Adrenal gland (tissue), 12 donors: ENCODE data around the gene CYB5A. TPM values are rescaled to one million over a fixed set of nuclear protein-coding genes. Genes with fewer than 3 reads are reported as not detected.

Experiments
- DNase-seq, 7 donors: peaks; one replicate each; pipeline ENCODE4 v3.0.0-alpha.2; 2019 to 2020
- H3K27ac ChIP-seq, 5 donors: fragments of 200-600 bp; sonication (generic) in 4 of 5; 1 replicate in 3 of 5; 2 replicates in 2 of 5; pipeline versions ENCODE4 v1.5.1 to v1.8.0; 2016 to 2020; ENCODE audit warnings: mild to moderate bottlenecking in 1 of 5
- H3K27me3 ChIP-seq: fragments of 200-600 bp; 2 replicates; pipeline ENCODE4 v1.8.0; 2021
- H3K36me3 ChIP-seq, 2 donors: fragments of 200-600 bp; replicated peaks in 1 of 2; 1 replicate in 1 of 2; 2 replicates in 1 of 2; pipeline versions ENCODE4 v1.5.1 to v1.8.0; 2018 to 2022
- H3K4me1 ChIP-seq, 2 donors: fragments of 200-600 bp; replicated peaks in 1 of 2; 1 replicate in 1 of 2; 2 replicates in 1 of 2; pipeline versions ENCODE4 v1.5.1 to v1.8.0; 2018 to 2021
- H3K4me3 ChIP-seq, 4 donors: fragments of 200-600 bp; sonication (generic) in 3 of 4; one replicate each; pipeline ENCODE4 v1.5.1; 2016 to 2018
- H3K9me3 ChIP-seq, 3 donors: fragments of 200-600 bp; sonication (generic) in 1 of 3; replicated peaks in 1 of 3; 1 replicate in 2 of 3; 2 replicates in 1 of 3; pipeline versions ENCODE4 v1.5.1 to v1.8.0; 2016 to 2021
- CTCF ChIP-seq, 6 experiments: fragments of 450-650 bp in 4 of 6; fragments of 200-600 bp in 2 of 6; sonication (generic) in 1 of 6; IDR thresholded peaks; 1 replicate in 5 of 6; 2 replicates in 1 of 6; pipeline versions ENCODE4 v1.5.1 to v1.8.0; 2016 to 2021; ENCODE audit warnings: antibody characterized with exemption in 6 of 6, mild to moderate bottlenecking in 2 of 6, moderate library complexity in 1 of 6
- POLR2A ChIP-seq, 2 donors: fragments of 450-650 bp; IDR thresholded peaks; one replicate each; pipeline ENCODE4 v1.6.1; 2017; ENCODE audit warnings: antibody characterized with exemption in 2 of 2, mild to moderate bottlenecking in 2 of 2, moderate library complexity in 1 of 2
- WGBS, 4 donors: extraction: QIAGEN DNeasy Blood & Tissue Kit in 2 of 4; methylation state at CpG; one replicate each; pipeline versions ENCODE4 v1.1.5 to v1.1.7; 2013 to 2017; 5-methylcytosine and 5-hydroxymethylcytosine counted together
- intact Hi-C, 2 donors: fragments of 100-400 bp; cut with DNase I; formaldehyde crosslinking; loops; one replicate each; pipeline versions ENCODE4 v1.14.1 to v1.15.0; 2022 to 2023
- polyA plus RNA-seq, 3 donors: library from polyadenylated mRNA; stranded (reverse); fragments of 200-250 nt in 2 of 3; fragments of 350-450 nt in 1 of 3; fragmentation: Illumina TruSeq in 1 of 3; extraction: RNeasy Lipid Tissue Mini Kit (QIAGEN cat#74804) in 1 of 3; gene quantifications; one replicate each; pipeline ENCODE4 v1.2.3, GENCODE V29; 2013 to 2014
- total RNA-seq, 9 donors: library from RNA; depleted of rRNA in 4 of 9; stranded (reverse); fragments of >200 nt in 4 of 9; fragments of 120-200 nt in 1 of 9; fragmentation: NEBNext Ultra II Directional in 1 of 9; extraction: Animal tissue kit (Norgen Biotek cat#: 25700) in 1 of 9; gene quantifications; one replicate each; pipeline versions ENCODE4 v1.1.0 to v1.2.4, GENCODE V29; 2013 to 2023
- donor health status: healthy with polysubstance abuse.
- donor health status: Bipolar disorder and iron deficiency.
- donor health status: DM: yes; HTN: yes; CAD: no.
- donor health status: DM: no; HTN: no; CAD: no.
- donor health status: DM: no; HTN: no; CAD: no.
- donor health status: DM: yes; HTN: yes; CAD: no.

Gene CYB5A
- total and polyA plus RNA-seq, 12 donors, result 62.0 to 286 (median 130) TPM

DNA sequence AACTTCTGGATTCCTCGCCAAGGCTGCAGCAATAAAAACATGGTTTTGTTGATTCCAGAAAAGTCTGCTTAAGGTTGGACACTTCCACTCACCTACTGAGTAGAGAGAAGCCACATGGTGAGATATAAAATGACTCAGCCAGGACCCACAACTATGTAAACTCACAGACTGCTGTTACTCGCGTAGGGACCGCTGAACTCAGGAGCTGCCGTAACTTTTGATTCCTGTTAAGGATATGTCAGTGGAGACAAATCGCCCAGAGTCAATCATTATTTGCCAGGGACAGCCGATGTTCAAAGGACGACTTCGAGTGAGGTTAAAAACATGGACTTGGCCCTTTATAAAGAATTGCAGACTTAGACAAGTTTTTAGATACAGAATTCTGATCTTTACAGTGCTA lies 25.6 kb downstream of the CYB5A start:
- Histone ChIP-seq H3K4me3 (no peak overlapping the region), H3K36me3 (peaks cover 0 to 7% of the 10 kb centered on the region in 2 donors), H3K9me3 (no peaks in the 10 kb centered on the region), H3K4me1 (no peaks in the 10 kb centered on the region), H3K27ac (no peak overlapping the region), H3K27me3 (no peaks in the 10 kb centered on the region)
- intact Hi-C loops, result no loop called here
- 73 to 76% (median 75%) methylated on average over 9 of the region's 9 CpGs for WGBS, 4 donors
- TF ChIP-seq POLR2A (IDR thresholded peaks at IDR 0.05), result no peak
- TF ChIP-seq CTCF (IDR thresholded peaks at IDR 0.05), result no peak
- no peak for DNase-seq

DNA sequence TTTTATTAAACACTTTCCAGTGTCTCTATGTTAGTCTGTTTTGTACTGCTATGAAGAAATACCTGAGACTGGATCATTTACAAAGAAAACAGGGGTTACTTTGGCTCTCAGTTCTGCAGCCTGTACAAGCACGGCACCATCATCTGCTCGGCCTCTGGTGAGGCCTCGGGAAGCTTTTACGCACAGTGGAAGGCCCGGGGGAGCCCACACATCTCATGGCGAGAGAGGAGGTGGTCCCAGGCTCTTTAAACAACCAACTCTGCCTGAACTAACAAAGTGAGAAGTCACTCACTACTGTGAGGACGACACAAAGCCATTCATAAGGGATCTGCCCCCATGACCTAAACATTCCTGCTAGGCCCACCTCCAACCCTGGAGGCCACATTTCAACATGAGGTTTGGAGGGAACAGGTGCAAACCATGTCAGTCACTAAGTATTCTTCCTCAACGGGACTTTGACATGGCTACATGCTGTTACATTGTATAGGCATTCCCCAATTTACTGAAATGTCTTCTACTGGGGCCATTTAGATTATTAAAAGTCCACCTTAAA lies 26.1 kb downstream of the CYB5A start:
- Histone ChIP-seq H3K4me3 (no peak overlapping the region), H3K4me1 (no peaks in the 10 kb centered on the region), H3K27ac (no peak overlapping the region), H3K27me3 (no peaks in the 10 kb centered on the region), H3K36me3 (peaks cover 0 to 7% of the 10 kb centered on the region in 2 donors), H3K9me3 (no peaks in the 10 kb centered on the region)
- intact Hi-C loops, result no loop called here
- TF ChIP-seq POLR2A (IDR thresholded peaks at IDR 0.05), result no peak
- WGBS, 4 donors, result 87 to 93% (median 90%) methylated on average over 5 to 8 of the region's 8 CpGs
- DNase-seq, result no peak

DNA sequence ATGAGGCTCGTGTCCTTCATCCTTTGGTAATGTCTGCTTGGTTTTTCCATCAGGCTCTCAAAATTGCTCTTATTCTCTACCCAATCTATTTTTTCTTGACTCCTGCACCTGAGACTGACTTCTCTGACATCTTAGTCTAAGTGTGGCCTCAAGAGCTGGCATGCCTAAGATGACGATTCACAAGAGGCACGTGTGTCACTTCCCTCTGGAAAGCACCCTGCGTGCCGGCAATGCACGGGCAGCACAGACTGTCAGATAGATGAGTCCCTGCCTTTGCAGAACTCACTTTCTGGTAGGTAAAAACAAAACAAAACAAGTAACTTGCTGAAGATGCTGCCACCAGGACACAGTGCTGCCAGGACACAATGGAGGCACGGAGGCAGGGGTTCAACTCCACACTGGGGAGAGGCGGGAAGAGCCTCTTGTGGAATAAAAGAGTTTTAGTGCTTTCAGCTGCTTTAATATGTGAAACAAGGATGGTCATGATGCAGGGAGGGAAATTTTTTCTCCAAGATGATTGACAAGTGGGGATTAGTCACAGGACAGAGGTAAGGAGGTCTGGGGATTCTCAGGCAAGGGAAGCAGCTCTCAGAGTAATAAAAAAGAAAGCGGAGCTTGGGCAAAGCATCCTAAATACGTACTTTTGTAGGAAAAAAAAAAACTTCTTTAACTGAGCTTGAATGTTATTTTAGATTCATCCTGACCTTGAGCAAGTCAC lies 27.3 kb downstream of the CYB5A start:
- H3K27me3 ChIP-seq, result no peaks in the 10 kb centered on the region
- TF ChIP-seq POLR2A (IDR thresholded peaks at IDR 0.05) (no peak), CTCF (IDR thresholded peaks at IDR 0.05) (no peak)
- DNase-seq, result no peak
- intact Hi-C loops, result no loop called here
- no peak overlapping the region for H3K4me3 ChIP-seq
- H3K4me1 ChIP-seq, result no peaks in the 10 kb centered on the region
- H3K27ac ChIP-seq, result no peak overlapping the region
- no peaks in the 10 kb centered on the region for H3K9me3 ChIP-seq
- WGBS, 4 donors, result 74 to 76% (median 75%) methylated on average over 10 of the region's 10 CpGs
- peaks cover 0 to 7% of the 10 kb centered on the region in 2 donors for H3K36me3 ChIP-seq

DNA sequence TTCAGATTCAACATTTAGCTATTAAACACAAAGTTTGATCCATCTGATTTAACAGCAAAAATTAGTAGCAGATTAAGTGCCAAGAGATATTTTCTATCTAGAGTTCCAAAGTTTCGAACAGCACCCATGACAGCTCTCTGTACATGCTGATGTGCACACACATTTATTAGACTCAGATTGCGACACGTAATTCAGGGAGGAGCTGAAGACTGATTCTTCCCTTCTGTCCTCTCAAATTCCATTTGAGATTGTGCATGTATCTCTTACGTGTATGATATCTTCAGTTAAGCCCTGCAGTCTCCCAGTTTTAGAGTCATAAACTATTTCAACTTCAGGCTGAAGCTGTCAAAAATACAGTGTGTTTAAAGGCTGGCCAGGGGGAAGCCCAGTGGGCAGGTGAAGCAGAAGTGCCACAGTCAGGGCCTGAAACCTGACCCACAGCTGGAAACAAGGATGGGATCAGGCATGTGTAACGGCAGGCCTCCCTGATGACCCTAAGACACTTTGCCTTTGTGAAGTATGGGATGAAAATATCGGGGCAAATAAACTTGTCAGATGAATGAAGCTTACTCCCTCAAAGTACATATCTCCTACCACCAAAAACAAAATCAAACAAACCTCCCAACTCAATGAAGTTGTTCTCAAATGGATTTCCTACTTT lies 30.6 kb downstream of the CYB5A start:
- Histone ChIP-seq H3K27me3 (no peaks in the 10 kb centered on the region), H3K4me1 (no peaks in the 10 kb centered on the region), H3K9me3 (no peaks in the 10 kb centered on the region), H3K27ac (no peak overlapping the region), H3K36me3 (peaks cover 0 to 7% of the 10 kb centered on the region in 2 donors), H3K4me3 (no peak overlapping the region)
- no peak for DNase-seq
- WGBS, 4 donors, result 85 to 95% (median 93%) methylated on average over 6 of the region's 6 CpGs
- intact Hi-C loops, result no loop called here
- TF ChIP-seq POLR2A (IDR thresholded peaks at IDR 0.05) (no peak), CTCF (IDR thresholded peaks at IDR 0.05) (no peak)
